GM12864 (cell line): Measurements from ENCODE around the gene ATOH7.

Source experiments
- DNase-seq: peaks from one replicate; pipeline ENCODE4 v3.0.0-alpha.2; 2011; ENCODE audit warnings: low read depth
- H3K4me3 ChIP-seq: 2 replicates; pipeline ENCODE4 v1.5.1; 2011; ENCODE audit warnings: mild to moderate bottlenecking, low read depth, low read length, control low read depth
- CTCF ChIP-seq: IDR thresholded peaks from 2 replicates; pipeline ENCODE4 v1.5.1; 2011; ENCODE audit warnings: low read depth, mild to moderate bottlenecking, moderate library complexity, low read length, control low read depth, inconsistent platforms; ENCODE audit errors: missing control alignments

The ATOH7 gene

GRCh38 chr10:68184546-68184945 is 47.4 kb downstream of the ATOH7 start:
- TF ChIP-seq CTCF: no peak
- H3K4me3 ChIP-seq: no peak overlapping the region
- no peak for DNase-seq
